Effector memory CD8-positive, alpha-beta T cell (primary cell): ENCODE data around the gene SLC5A4.
"Not testable (repeated sequence)": the region's sequence is repeated elsewhere in the genome, so short reads cannot be mapped to it uniquely, and the experiment has no call there.

ENCODE experiments used
- ATAC-seq: fragments of 150-1000 bp; cut with Tn5 transposase; replicated peaks from 2 replicates; pipeline ENCODE4 v1.10.0; 2021; ENCODE audit warnings: mild to moderate bottlenecking, moderate library complexity
- DNase-seq, 3 experiments: peaks; one replicate each; pipeline ENCODE4 v3.0.0; 2021
- H3K27ac Mint-ChIP-seq, 2 donors: one replicate each; pipeline ENCODE4 v1.8.0; 2022; ENCODE audit warnings: mild to moderate bottlenecking in 2 of 2, mixed read lengths in 2 of 2, moderate library complexity in 2 of 2
- H3K27me3 Mint-ChIP-seq, 2 donors: one replicate each; pipeline ENCODE4 v1.8.0; 2022; ENCODE audit warnings: mixed read lengths in 2 of 2
- H3K36me3 Mint-ChIP-seq: one replicate; pipeline ENCODE4 v1.8.0; 2022; ENCODE audit warnings: mild to moderate bottlenecking, moderate library complexity, mixed read lengths; ENCODE audit not compliant: insufficient read depth
- H3K4me1 Mint-ChIP-seq, 2 donors: one replicate each; pipeline ENCODE4 v1.8.0; 2022; ENCODE audit warnings: low read depth in 2 of 2, mixed read lengths in 2 of 2
- H3K4me3 Mint-ChIP-seq, 2 donors: one replicate each; pipeline ENCODE4 v1.8.0; 2022; ENCODE audit warnings: mild to moderate bottlenecking in 2 of 2, mixed read lengths in 2 of 2, moderate library complexity in 2 of 2
- H3K9me3 Mint-ChIP-seq, 2 donors: one replicate each; pipeline ENCODE4 v1.8.0; 2022; ENCODE audit warnings: mixed read lengths in 2 of 2
- total RNA-seq, 9 experiments: gene quantifications; one replicate each; lab custom pipeline; 2026; lab: John Stamatoyannopoulos, UW

SLC5A4 gene
- 0 reads per million in 9 experiments for total RNA-seq

DNA sequence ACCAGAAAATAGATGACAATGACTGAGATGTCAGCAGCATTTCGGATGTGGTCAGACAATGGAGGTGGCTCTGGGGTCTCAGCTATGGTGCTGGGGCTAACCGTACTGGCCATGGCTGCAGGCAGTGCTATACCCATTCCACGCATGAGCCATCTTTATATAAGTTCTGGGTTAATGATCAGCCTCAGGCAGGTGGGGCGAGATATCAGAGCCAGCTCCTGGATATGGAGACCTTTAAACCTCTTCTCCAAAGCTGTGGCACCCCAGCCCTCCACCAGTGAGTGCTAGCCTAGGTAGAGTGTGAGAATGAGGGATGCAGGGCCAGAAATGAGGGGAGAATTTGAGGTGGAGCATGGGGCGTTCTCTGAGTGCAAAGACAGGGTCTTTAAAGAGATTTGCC lies at the start of gene SLC5A4:
Gene SLC5A4 (minus strand): TSS at position 131 of the 400 bp plus-strand sequence. CDS start 18 bp downstream, at position 113.
- Mint-ChIP-seq H3K27me3 (peaks cover 37 to 69% of the 10 kb centered on the region in 2 donors), H3K27ac (no peak within 1 kb of the TSS), H3K36me3 (no peaks in the 10 kb centered on the region), H3K4me3 (no peak within 1 kb of the TSS), H3K4me1 (peaks cover 0 to 6% of the 10 kb centered on the region in 2 donors), H3K9me3 (no peaks in the 10 kb centered on the region)
- no peak for DNase-seq
- ATAC-seq, result no peak

DNA sequence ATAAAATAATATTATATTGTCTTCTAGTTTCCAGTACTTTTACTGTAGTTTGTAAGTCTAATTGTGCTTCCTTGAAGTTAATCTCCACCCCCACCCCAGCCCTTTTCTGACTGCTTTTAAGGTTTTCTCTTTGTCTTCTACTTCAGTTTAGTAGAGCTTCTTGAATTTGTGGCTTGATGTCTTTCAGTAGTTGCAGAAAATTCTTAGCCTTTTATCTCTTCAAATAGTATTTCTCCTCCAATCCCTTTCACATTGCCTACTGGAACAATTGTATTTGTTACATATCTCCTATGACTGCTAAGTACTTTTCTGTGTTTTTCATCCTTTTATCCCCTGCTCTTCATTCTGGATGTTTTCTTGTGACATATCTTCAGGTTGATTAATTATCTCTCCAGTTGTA lies 38.8 kb upstream of the SLC5A4 start:
- not testable (repeated sequence) for H3K9me3 Mint-ChIP-seq, H3K36me3 Mint-ChIP-seq, DNase-seq, ATAC-seq, H3K27ac Mint-ChIP-seq, H3K27me3 Mint-ChIP-seq, H3K4me1 Mint-ChIP-seq, H3K4me3 Mint-ChIP-seq

DNA sequence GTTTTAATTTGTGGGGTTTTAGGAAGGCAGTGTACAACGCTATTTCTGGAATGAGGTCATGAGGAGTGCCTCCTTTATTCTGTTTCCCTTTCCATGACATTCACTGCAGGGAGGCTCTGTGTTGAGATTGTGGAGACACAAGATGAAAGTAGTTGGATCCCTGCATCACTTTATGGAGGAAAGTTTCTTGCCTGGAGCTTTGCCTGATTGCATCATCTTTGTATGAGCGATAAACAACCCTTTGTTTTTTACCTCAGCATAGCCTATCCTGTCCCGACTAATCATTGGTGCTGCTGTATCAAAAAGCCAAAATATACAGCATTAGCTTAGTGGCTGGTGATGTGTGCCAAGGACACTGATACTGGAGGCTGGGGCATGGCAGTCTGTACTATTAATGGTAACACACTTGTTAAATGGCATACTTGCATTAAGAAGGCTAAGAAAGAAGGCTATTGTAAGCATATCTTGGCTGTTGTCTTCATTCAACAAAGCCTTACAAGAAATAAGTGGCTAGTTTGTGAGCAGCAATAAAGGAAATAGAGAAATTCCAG lies 31.2 kb upstream of the SLC5A4 start:
- H3K27ac Mint-ChIP-seq, result no peak overlapping the region
- DNase-seq, result no peak
- H3K9me3 Mint-ChIP-seq, result no peaks in the 10 kb centered on the region
- no peaks in the 10 kb centered on the region for H3K4me1 Mint-ChIP-seq
- peaks cover 26 to 41% of the 10 kb centered on the region in 2 donors for H3K27me3 Mint-ChIP-seq
- no peak overlapping the region for H3K4me3 Mint-ChIP-seq
- H3K36me3 Mint-ChIP-seq, result no peaks in the 10 kb centered on the region
- no peak for ATAC-seq

DNA sequence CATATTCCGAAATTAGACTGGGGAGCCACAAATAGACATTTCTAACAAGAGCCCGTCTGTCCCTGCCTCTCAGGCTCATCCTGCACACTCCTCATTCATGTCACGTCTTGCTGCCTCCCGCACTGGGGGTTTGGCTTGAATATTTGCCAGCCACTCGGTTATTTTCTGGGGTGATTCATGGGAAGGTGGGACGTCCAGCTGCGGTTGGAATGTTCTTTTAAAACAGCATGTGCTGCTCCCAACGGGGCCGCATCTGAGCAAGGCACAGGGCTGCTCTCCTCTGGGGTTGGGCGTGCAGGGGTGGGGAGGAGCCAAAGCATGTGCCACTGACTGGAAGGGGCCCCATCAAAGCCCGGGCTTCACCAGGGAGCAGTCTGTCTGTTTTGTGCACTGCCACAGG lies 25.9 kb upstream of the SLC5A4 start:
- ATAC-seq (no peak), DNase-seq (no peak)
- no peaks in the 10 kb centered on the region for H3K9me3 Mint-ChIP-seq
- H3K4me3 Mint-ChIP-seq, result no peak overlapping the region
- H3K4me1 Mint-ChIP-seq, result no peaks in the 10 kb centered on the region
- H3K36me3 Mint-ChIP-seq, result no peaks in the 10 kb centered on the region
- H3K27me3 Mint-ChIP-seq, result peaks cover 33 to 39% of the 10 kb centered on the region in 2 donors
- H3K27ac Mint-ChIP-seq, result no peak overlapping the region

DNA sequence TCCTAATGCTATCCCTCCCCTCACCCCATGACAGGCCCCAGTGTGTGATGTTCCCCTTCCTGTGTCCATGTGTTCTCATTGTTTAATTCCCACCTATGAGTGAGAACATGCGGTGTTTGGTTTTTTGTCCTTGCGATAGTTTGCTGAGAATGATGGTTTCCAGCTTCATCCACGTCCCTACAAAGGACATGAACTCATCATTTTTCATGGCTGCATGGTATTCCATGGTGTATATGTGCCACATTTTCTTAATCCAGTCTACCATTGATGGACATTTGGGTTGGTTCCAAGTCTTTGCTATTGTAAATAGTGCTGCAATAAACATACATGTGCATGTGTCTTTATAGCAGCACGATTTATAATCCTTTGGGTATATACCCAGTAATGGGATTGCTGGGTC lies 20.2 kb upstream of the SLC5A4 start:
- not testable (repeated sequence) for ATAC-seq, H3K36me3 Mint-ChIP-seq, H3K9me3 Mint-ChIP-seq, H3K4me1 Mint-ChIP-seq, H3K4me3 Mint-ChIP-seq, H3K27ac Mint-ChIP-seq, DNase-seq
- H3K27me3 Mint-ChIP-seq, result peaks cover 18 to 28% of the 10 kb centered on the region in 2 donors

DNA sequence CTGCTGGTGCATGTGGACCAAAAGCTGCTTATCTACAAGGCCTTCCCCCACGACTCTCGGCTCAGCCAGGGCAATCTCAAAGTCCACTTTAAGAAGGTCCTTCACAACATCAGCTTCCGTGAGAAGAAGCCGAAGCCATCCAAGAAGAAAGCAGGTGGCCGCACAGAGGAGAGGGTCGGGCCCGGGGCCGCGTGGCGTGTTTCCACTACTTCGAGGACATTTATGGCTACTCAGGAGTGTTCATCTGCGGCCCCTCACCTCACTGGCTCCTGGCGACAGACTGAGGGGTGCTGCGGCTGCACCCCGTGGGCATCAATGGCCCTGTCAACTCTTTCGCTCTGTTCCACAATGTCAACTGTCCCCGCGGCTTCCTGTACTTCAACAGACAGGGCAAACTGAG lies 16.2 kb upstream of the SLC5A4 start:
- DNase-seq, result no peak

DNA sequence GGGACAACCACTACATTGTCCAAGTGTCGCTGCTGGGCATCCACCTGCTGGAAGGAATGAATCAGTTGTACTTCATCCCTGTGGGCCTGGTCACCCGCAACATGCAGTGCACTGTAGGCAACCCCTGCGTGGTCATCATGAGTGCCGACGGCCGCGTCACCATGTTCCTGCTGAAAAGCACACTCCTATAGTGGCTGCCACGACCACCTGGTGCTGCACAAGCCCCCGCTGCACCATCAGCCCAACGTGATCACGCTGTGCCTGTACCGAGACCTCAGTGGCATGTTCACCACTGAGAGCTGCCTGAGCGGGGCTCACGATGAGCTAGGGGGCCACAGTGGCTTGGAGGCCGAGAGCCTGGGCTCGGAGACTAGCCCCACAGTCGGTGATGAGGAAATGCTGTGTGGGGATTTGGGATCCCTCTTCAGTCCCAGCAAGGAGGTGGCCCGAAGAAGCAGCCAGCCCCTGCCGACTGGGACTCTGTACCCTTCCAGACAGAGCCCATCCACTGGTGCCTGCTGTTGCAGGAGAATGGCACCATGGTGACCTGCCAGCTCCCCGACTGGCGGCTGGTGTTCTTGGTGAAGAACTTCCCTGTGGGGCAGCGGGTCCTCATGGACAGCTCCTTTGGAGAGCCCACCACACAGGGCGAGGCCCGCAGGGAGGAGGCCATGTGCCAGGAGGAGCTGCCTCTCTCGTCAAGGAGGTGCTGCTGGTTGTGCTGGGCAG lies 15.7 kb upstream of the SLC5A4 start:
- H3K27ac Mint-ChIP-seq, result no peak overlapping the region
- ATAC-seq, result no peak
- DNase-seq, result no peak
- H3K4me1 Mint-ChIP-seq, result peaks cover 4 to 5% of the 10 kb centered on the region in 2 donors
- H3K27me3 Mint-ChIP-seq, result peaks cover 9 to 31% of the 10 kb centered on the region in 2 donors
- no peaks in the 10 kb centered on the region for H3K9me3 Mint-ChIP-seq
- H3K36me3 Mint-ChIP-seq, result no peaks in the 10 kb centered on the region
- H3K4me3 Mint-ChIP-seq, result no peak overlapping the region

More for the DNA sequence above, 16.2 kb upstream of the SLC5A4 start:
- Mint-ChIP-seq H3K9me3 (no peaks in the 10 kb centered on the region), H3K36me3 (no peaks in the 10 kb centered on the region), H3K4me3 (no peak overlapping the region), H3K27ac (no peak overlapping the region), H3K4me1 (no peaks in the 10 kb centered on the region), H3K27me3 (peaks cover 9 to 31% of the 10 kb centered on the region in 2 donors)
- ATAC-seq, result no peak

DNA sequence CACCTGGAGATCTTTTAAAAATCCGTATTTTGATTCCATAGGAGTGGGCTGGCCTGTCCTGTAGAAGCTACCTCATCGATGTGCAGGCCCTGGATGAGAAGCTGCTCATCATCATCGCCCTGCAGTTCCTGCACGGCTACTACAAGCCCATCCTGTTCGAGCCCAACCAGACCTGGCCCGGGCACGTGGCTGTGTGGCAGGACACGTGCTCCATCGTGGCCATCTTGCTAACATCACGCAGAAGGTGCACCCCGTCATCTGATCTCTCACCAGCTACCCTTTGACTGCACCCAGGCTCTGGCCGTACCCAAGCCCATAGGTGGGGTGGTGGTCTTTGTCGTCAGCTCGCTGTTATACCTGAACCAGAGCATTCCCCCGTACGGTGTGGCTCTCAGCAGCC lies 14.2 kb upstream of the SLC5A4 start:
- Mint-ChIP-seq H3K9me3 (no peaks in the 10 kb centered on the region), H3K36me3 (no peaks in the 10 kb centered on the region), H3K27me3 (peaks cover 9 to 31% of the 10 kb centered on the region in 2 donors), H3K27ac (no peak overlapping the region), H3K4me3 (no peak overlapping the region), H3K4me1 (peaks cover 5 to 6% of the 10 kb centered on the region in 2 donors)
- no peak for DNase-seq
- ATAC-seq, result no peak

DNA sequence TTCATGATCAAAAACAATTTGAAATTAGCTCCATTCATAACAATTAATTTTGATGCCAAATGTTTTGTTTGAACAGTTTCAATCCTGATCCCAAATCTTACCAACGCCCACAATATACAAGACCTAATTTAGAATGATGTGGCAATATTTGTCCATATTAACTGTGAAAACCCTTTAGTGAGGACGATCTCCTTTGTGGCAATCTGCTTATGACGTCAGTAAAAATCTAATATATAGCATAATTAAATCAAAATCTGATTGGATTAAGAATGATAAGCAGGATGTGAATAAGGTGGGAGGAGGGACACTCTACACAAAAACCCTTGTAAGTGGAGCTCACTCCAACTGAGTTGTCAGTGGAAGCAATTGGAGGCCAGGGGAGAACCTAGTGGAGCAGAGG lies 11.9 kb upstream of the SLC5A4 start:
- DNase-seq (no peak), ATAC-seq (no peak)
- Mint-ChIP-seq H3K27ac (no peak overlapping the region), H3K4me3 (no peak overlapping the region), H3K36me3 (no peaks in the 10 kb centered on the region), H3K27me3 (peaks cover 8 to 26% of the 10 kb centered on the region in 2 donors), H3K4me1 (peaks cover 5 to 6% of the 10 kb centered on the region in 2 donors), H3K9me3 (no peaks in the 10 kb centered on the region)

DNA sequence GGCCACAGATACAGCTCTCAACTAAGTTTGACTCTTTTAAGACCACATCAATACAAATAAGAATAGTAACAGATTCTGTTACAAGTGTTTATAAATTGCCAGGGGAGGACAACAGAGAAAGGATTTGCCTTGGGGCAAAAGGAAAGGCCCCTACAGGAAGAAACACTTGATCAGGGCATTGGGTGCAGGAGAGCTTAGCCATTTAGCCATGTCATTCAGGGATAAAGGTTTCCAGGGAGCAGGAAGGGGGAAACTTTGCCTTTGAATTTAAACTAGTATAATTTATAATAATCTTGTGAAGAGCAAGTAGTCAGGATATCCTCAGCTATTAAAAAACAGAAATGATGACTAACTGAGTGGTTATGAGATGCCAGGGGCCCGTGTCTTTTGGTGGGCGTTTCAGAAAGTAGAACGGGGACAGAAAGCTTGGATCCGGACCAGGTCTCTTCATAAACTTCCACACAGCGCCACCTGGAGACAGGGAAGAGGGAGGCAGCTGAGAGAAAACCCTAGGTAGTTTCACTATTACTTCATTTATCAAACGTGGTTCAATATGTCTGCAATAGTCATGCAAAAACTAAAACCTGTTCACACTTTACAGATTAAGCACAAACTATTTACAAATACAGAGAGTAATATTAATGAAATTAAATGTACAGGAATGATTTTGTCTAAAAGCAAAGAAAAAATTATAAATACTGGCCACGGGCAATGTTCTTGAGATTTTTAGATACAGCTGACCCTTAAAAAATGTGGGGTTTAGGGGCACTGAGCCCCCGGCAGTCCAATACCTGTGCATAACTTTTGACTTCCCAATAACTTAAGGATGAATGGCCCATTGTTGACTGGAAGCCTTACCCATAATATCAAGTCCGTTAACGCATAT lies 11.0 kb upstream of the SLC5A4 start:
- ATAC-seq, result peak; percentile 62
- Mint-ChIP-seq H3K4me1 (peaks cover 5 to 6% of the 10 kb centered on the region in 2 donors), H3K36me3 (no peaks in the 10 kb centered on the region), H3K27me3 (peaks cover 9 to 26% of the 10 kb centered on the region in 2 donors), H3K9me3 (no peaks in the 10 kb centered on the region), H3K27ac (no peak overlapping the region), H3K4me3 (peak overlapping the region in 1 of 2 donors; percentile 18)
- peak; percentile 54 to 60 (median 55) for DNase-seq

DNA sequence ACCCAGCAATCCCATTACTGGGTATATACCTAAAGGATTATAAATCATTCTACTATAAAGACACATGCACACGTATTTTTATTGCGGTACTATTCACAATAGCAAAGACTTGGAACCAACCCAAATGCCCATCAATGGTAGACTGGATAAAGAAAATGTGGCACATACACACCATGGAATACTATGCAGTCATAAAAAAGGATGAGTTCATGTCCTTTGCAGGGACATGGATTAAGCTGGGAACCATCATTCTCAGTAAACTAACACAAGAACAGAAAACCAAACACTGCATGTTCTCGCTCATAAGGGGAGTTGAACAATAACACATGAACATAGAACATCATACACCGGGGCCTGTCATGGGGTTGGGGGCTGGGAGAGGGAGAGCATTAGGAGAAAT lies 8.5 kb upstream of the SLC5A4 start:
- not testable (repeated sequence) for H3K9me3 Mint-ChIP-seq, H3K27ac Mint-ChIP-seq, H3K4me1 Mint-ChIP-seq, H3K36me3 Mint-ChIP-seq, DNase-seq, ATAC-seq, H3K4me3 Mint-ChIP-seq
- H3K27me3 Mint-ChIP-seq, result peaks cover 25 to 43% of the 10 kb centered on the region in 2 donors

DNA sequence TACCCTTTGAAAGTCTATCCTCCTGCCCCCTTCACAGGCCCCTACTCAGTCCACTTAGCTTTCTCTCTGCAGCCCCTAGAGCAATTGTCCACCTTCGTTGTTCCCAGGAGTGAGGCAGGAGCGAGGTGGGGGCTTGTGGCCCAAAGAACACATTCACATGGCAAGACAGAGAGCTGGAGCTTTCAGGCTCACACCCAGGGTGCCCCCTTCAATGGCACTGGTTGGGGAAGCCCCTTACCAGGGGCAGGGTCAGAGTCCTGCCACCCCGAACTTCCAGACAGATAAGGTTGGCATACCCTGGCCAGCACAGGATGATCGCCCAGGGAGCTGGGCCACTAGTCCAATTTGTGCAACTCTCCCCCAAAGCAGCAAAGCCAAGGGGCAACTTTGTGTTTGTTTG lies 6.2 kb upstream of the SLC5A4 start:
- DNase-seq, result no peak
- Mint-ChIP-seq H3K4me3 (no peak overlapping the region), H3K9me3 (no peaks in the 10 kb centered on the region), H3K27ac (no peak overlapping the region), H3K36me3 (no peaks in the 10 kb centered on the region), H3K27me3 (peaks cover 25 to 52% of the 10 kb centered on the region in 2 donors), H3K4me1 (peaks cover 5 to 6% of the 10 kb centered on the region in 2 donors)
- no peak for ATAC-seq

DNA sequence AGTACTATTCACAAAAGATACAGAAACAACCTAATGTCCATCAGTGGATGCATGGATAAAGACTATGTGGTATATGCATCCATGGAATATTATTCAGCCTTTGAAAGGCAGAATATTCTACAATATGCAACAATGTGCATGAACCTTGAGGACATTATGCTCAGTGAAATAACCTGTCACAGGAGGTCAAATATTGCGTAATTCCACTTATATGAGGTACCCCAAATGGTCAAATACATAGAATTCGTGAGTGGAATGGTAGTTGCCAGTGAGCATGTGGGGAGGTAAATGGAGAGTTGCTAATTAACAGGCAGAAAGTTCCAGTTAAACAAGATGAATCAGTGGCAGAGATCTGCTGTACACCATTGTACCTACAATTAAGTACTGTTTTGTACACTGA lies 3.6 kb upstream of the SLC5A4 start:
- ATAC-seq, result no peak
- H3K36me3 Mint-ChIP-seq, result no peaks in the 10 kb centered on the region
- DNase-seq, result no peak
- H3K27ac Mint-ChIP-seq, result no peak overlapping the region
- no peaks in the 10 kb centered on the region for H3K9me3 Mint-ChIP-seq
- peaks cover 34 to 69% of the 10 kb centered on the region in 2 donors for H3K27me3 Mint-ChIP-seq
- no peak overlapping the region for H3K4me3 Mint-ChIP-seq
- peaks cover 0 to 6% of the 10 kb centered on the region in 2 donors for H3K4me1 Mint-ChIP-seq
